CD8-positive, alpha-beta memory T cell (primary cell): ENCODE results near the gene PDGFB. TPM values are rescaled to one million over a fixed set of nuclear protein-coding genes. Genes with fewer than 3 reads are reported as not detected.

ENCODE experiments used
- CTCF ChIA-PET: fragments of 350-600 bp; sonication (Branson Sonifier 250); formaldehyde crosslinking; loops from one replicate; lab custom pipeline; 2021; ENCODE audit warnings: antibody characterized with exemption; lab: Charles Lee
- POLR2A ChIA-PET: fragments of 350-600 bp; sonication (Branson Sonifier 250); formaldehyde crosslinking; loops from one replicate; lab custom pipeline; 2021; ENCODE audit warnings: antibody characterized with exemption; lab: Charles Lee
- DNase-seq, 5 donors: peaks; one replicate each; pipeline versions ENCODE4 v3.0.0 to v3.0.0-alpha.2; 2020 to 2022; ENCODE audit warnings: mixed read lengths in 1 of 5
- H3K27ac ChIP-seq: one replicate; pipeline ENCODE4 v1.7.0; 2013; ENCODE audit warnings: low read depth, mild to moderate bottlenecking, low read length, moderate library complexity
- H3K27me3 ChIP-seq: 2 replicates; pipeline ENCODE4 v1.7.0; 2013; ENCODE audit warnings: low read length, mild to moderate bottlenecking; ENCODE audit not compliant: insufficient read depth, poor library complexity, severe bottlenecking
- H3K36me3 ChIP-seq: 2 replicates; pipeline ENCODE4 v1.7.0; 2013; ENCODE audit warnings: mild to moderate bottlenecking, low read length, moderate library complexity; ENCODE audit not compliant: insufficient read depth
- H3K4me1 ChIP-seq: 2 replicates; pipeline ENCODE4 v1.7.0; 2013; ENCODE audit warnings: mild to moderate bottlenecking, low read length, moderate library complexity; ENCODE audit not compliant: insufficient read depth
- H3K4me3 ChIP-seq: 2 replicates; pipeline ENCODE4 v1.7.0; 2013; ENCODE audit warnings: mild to moderate bottlenecking, low read length
- H3K9me3 ChIP-seq: 2 replicates; pipeline ENCODE4 v1.7.0; 2013; ENCODE audit warnings: mild to moderate bottlenecking, low read length
- H3K27ac Mint-ChIP-seq, 8 donors: one replicate each; pipeline ENCODE4 v1.8.0; 2020 to 2021; ENCODE audit warnings: mixed read lengths in 8 of 8, mild to moderate bottlenecking in 6 of 8, inconsistent platforms in 3 of 8, moderate library complexity in 3 of 8
- H3K27me3 Mint-ChIP-seq, 2 donors: one replicate each; pipeline ENCODE4 v1.8.0; 2020 to 2021; ENCODE audit warnings: mixed read lengths in 2 of 2, mild to moderate bottlenecking in 1 of 2, moderate library complexity in 1 of 2
- H3K36me3 Mint-ChIP-seq, 3 donors: one replicate each; pipeline ENCODE4 v1.8.0; 2020 to 2021; ENCODE audit warnings: mixed read lengths in 3 of 3, inconsistent platforms in 1 of 3, mild to moderate bottlenecking in 1 of 3
- H3K4me1 Mint-ChIP-seq, 3 donors: one replicate each; pipeline ENCODE4 v1.8.0; 2020 to 2021; ENCODE audit warnings: mixed read lengths in 3 of 3, inconsistent platforms in 1 of 3, mild to moderate bottlenecking in 1 of 3
- H3K4me3 Mint-ChIP-seq, 7 donors: one replicate each; pipeline ENCODE4 v1.8.0; 2020 to 2021; ENCODE audit warnings: mixed read lengths in 7 of 7, mild to moderate bottlenecking in 6 of 7, moderate library complexity in 4 of 7, inconsistent platforms in 2 of 7
- H3K9me3 Mint-ChIP-seq, 5 donors: one replicate each; pipeline ENCODE4 v1.8.0; 2020 to 2022; ENCODE audit warnings: mixed read lengths in 5 of 5, mild to moderate bottlenecking in 3 of 5, moderate library complexity in 2 of 5, inconsistent platforms in 1 of 5
- polyA plus RNA-seq: library from polyadenylated mRNA; unstranded; fragments of 300-500 nt; fragmentation: Illumina TruSeq; gene quantifications from one replicate; pipeline ENCODE4 v1.2.3, GENCODE V29; 2021
- total RNA-seq, 2 experiments: library from RNA; stranded (reverse); gene quantifications; one replicate each; pipeline ENCODE4 v1.2.3, GENCODE V29; 2021

PDGFB gene
- total and polyA plus RNA-seq, 3 experiments from 2014 or later = 2.3 to 18.2 (median 3.0) TPM

- CTCF ChIA-PET = interaction anchor here (0.7 kb wide), 1 partner anchor 705 kb away, joined by 4 read pairs; no protein-coding TSS in a partner anchor
- Histone ChIP-seq H3K4me1 (no peaks in the 10 kb centered on the region), H3K27ac (no peak overlapping the region), H3K36me3 (no peaks in the 10 kb centered on the region), H3K9me3 (peaks cover 3% of the 10 kb centered on the region), H3K4me3 (no peak overlapping the region), H3K27me3 (peaks cover 5% of the 10 kb centered on the region)
- no peak for DNase-seq
- Mint-ChIP-seq H3K36me3 (peaks cover 0 to 6% (median 0%) of the 10 kb centered on the region in 3 donors), H3K9me3 (peaks cover 0 to 4% (median 0%) of the 10 kb centered on the region in 5 donors), H3K27me3 (peaks cover 6 to 7% of the 10 kb centered on the region in 2 donors), H3K4me1 (no peaks in the 10 kb centered on the region), H3K27ac (no peak overlapping the region), H3K4me3 (peak overlapping the region in 1 of 7 donors; percentile 48)
- POLR2A ChIA-PET = no interaction called here
Observed at GRCh38 chr22:39275814-39276439, 31.1 kb upstream of the PDGFB start.

- H3K27ac ChIP-seq = no peak overlapping the region
- H3K27ac Mint-ChIP-seq = peak overlapping the region in 2 of 8 donors; percentile 29 to 82
- peaks cover 3% of the 10 kb centered on the region for H3K9me3 ChIP-seq
- DNase-seq = no peak
- no peaks in the 10 kb centered on the region for H3K36me3 ChIP-seq
- POLR2A ChIA-PET = no interaction called here
- peaks cover 0 to 6% (median 0%) of the 10 kb centered on the region in 3 donors for H3K36me3 Mint-ChIP-seq
- H3K27me3 Mint-ChIP-seq = peaks cover 6 to 7% of the 10 kb centered on the region in 2 donors
- peaks cover 5% of the 10 kb centered on the region for H3K27me3 ChIP-seq
- H3K9me3 Mint-ChIP-seq = peaks cover 0 to 4% (median 0%) of the 10 kb centered on the region in 5 donors
- H3K4me1 Mint-ChIP-seq = no peaks in the 10 kb centered on the region
- no peak overlapping the region for H3K4me3 ChIP-seq
- H3K4me3 Mint-ChIP-seq = no peak overlapping the region
- no peaks in the 10 kb centered on the region for H3K4me1 ChIP-seq
- CTCF ChIA-PET = no interaction called here
Observed at GRCh38 chr22:39273950-39274887, 29.4 kb upstream of the PDGFB start.

- Mint-ChIP-seq H3K9me3 (no peaks in the 10 kb centered on the region), H3K4me3 (no peak overlapping the region), H3K36me3 (no peaks in the 10 kb centered on the region), H3K4me1 (peaks cover 0 to 2% (median 0%) of the 10 kb centered on the region in 3 donors), H3K27ac (no peak overlapping the region), H3K27me3 (peaks cover 0 to 3% of the 10 kb centered on the region in 2 donors)
- H3K9me3 ChIP-seq = no peaks in the 10 kb centered on the region
- H3K36me3 ChIP-seq = no peaks in the 10 kb centered on the region
- H3K4me3 ChIP-seq = no peak overlapping the region
- H3K27ac ChIP-seq = no peak overlapping the region
- H3K27me3 ChIP-seq = no peaks in the 10 kb centered on the region
- no peak for DNase-seq
- no peaks in the 10 kb centered on the region for H3K4me1 ChIP-seq
- ChIA-PET POLR2A (no interaction called here), CTCF (no interaction called here)
Observed at GRCh38 chr22:39270792-39271191, 26.0 kb upstream of the PDGFB start.

- no peak overlapping the region for H3K4me3 ChIP-seq
- POLR2A ChIA-PET = no interaction called here
- CTCF ChIA-PET = interaction anchor here (2.2 kb wide), 1 partner anchor 10 kb away, joined by 4 read pairs; no protein-coding TSS in a partner anchor
- H3K4me1 ChIP-seq = no peaks in the 10 kb centered on the region
- Mint-ChIP-seq H3K27ac (no peak overlapping the region), H3K4me1 (peaks cover 0 to 2% (median 0%) of the 10 kb centered on the region in 3 donors), H3K27me3 (peaks cover 0 to 3% of the 10 kb centered on the region in 2 donors), H3K4me3 (no peak overlapping the region), H3K9me3 (no peaks in the 10 kb centered on the region), H3K36me3 (no peaks in the 10 kb centered on the region)
- H3K27ac ChIP-seq = no peak overlapping the region
- no peak for DNase-seq
- H3K27me3 ChIP-seq = no peaks in the 10 kb centered on the region
- no peaks in the 10 kb centered on the region for H3K36me3 ChIP-seq
- no peaks in the 10 kb centered on the region for H3K9me3 ChIP-seq
Observed at GRCh38 chr22:39270280-39270679, 25.5 kb upstream of the PDGFB start.

GRCh38 chr22:39269095-39269790 is 24.5 kb upstream of the PDGFB start:
- POLR2A ChIA-PET = interaction anchor here (0.6 kb wide), 1 partner anchor 1133 kb away, joined by 3 read pairs; no protein-coding TSS in a partner anchor
- H3K4me3 Mint-ChIP-seq = no peak overlapping the region
- H3K36me3 Mint-ChIP-seq = no peaks in the 10 kb centered on the region

GRCh38 chr22:39268645-39269044 is 23.9 kb upstream of the PDGFB start:
- Mint-ChIP-seq H3K4me3 (no peak overlapping the region), H3K9me3 (no peaks in the 10 kb centered on the region), H3K4me1 (peaks cover 0 to 2% (median 0%) of the 10 kb centered on the region in 3 donors), H3K36me3 (no peaks in the 10 kb centered on the region), H3K27ac (peak overlapping the region in 1 of 8 donors; percentile 68), H3K27me3 (no peaks in the 10 kb centered on the region)
- H3K4me3 ChIP-seq = no peak overlapping the region
- CTCF ChIA-PET = interaction anchor here (0.8 to 2.2 kb wide), 3 partner anchors 12 to 53 kb away, joined by 4 to 5 read pairs (median 4); no protein-coding TSS in a partner anchor
- H3K4me1 ChIP-seq = no peaks in the 10 kb centered on the region
- no peaks in the 10 kb centered on the region for H3K27me3 ChIP-seq
- H3K36me3 ChIP-seq = no peaks in the 10 kb centered on the region
- DNase-seq = no peak
- no peak overlapping the region for H3K27ac ChIP-seq
- H3K9me3 ChIP-seq = no peaks in the 10 kb centered on the region
- POLR2A ChIA-PET = no interaction called here

More at GRCh38 chr22:39269095-39269790, 24.5 kb upstream of the PDGFB start:
- Histone ChIP-seq H3K4me3 (no peak overlapping the region), H3K27ac (no peak overlapping the region), H3K27me3 (no peaks in the 10 kb centered on the region), H3K9me3 (no peaks in the 10 kb centered on the region), H3K4me1 (no peaks in the 10 kb centered on the region), H3K36me3 (no peaks in the 10 kb centered on the region)
- H3K9me3 Mint-ChIP-seq = no peaks in the 10 kb centered on the region
- CTCF ChIA-PET = interaction anchor here (0.8 to 2.2 kb wide), 3 partner anchors 11 to 54 kb away, joined by 4 to 5 read pairs (median 4); no protein-coding TSS in a partner anchor
- H3K27ac Mint-ChIP-seq = peak overlapping the region in 2 of 8 donors; percentile 17 to 68
- peaks cover 0 to 3% of the 10 kb centered on the region in 2 donors for H3K27me3 Mint-ChIP-seq
- DNase-seq = no peak
- H3K4me1 Mint-ChIP-seq = peaks cover 0 to 2% (median 0%) of the 10 kb centered on the region in 3 donors

- H3K4me3 Mint-ChIP-seq = no peak overlapping the region
Observed at GRCh38 chr22:39267974-39268373, 23.2 kb upstream of the PDGFB start.

More at GRCh38 chr22:39267974-39268373, 23.2 kb upstream of the PDGFB start:
- no peaks in the 10 kb centered on the region for H3K9me3 ChIP-seq
- no peaks in the 10 kb centered on the region for H3K4me1 ChIP-seq
- CTCF ChIA-PET = interaction anchor here (2.2 kb wide), 1 partner anchor 39 kb away, joined by 5 read pairs; no protein-coding TSS in a partner anchor
- Mint-ChIP-seq H3K4me1 (peaks cover 0 to 2% (median 0%) of the 10 kb centered on the region in 3 donors), H3K36me3 (no peaks in the 10 kb centered on the region), H3K27ac (no peak overlapping the region), H3K27me3 (no peaks in the 10 kb centered on the region), H3K9me3 (no peaks in the 10 kb centered on the region)
- no peaks in the 10 kb centered on the region for H3K27me3 ChIP-seq
- no peak for DNase-seq
- POLR2A ChIA-PET = no interaction called here
- no peaks in the 10 kb centered on the region for H3K36me3 ChIP-seq
- H3K27ac ChIP-seq = no peak overlapping the region
- H3K4me3 ChIP-seq = no peak overlapping the region
